CD4-positive, alpha-beta memory T cell (primary cell): ENCODE results near the gene SASH3. TPM values are rescaled to one million over a fixed set of nuclear protein-coding genes. Genes with fewer than 3 reads are reported as not detected.

Experiments used
- CTCF ChIA-PET: fragments of 350-600 bp; sonication (Branson Sonifier 250); formaldehyde crosslinking; loops from one replicate; lab custom pipeline; 2021; ENCODE audit warnings: inconsistent platforms; ENCODE audit not compliant: partially characterized antibody; lab: Charles Lee
- POLR2A ChIA-PET: fragments of 350-600 bp; sonication (Branson Sonifier 250); formaldehyde crosslinking; loops from one replicate; lab custom pipeline; 2021; ENCODE audit not compliant: partially characterized antibody; lab: Charles Lee
- DNase-seq, 5 donors: peaks; one replicate each; pipeline versions ENCODE4 v3.0.0 to v3.0.0-alpha.2; 2020 to 2022; ENCODE audit warnings: mixed read lengths in 1 of 5
- H3K27ac ChIP-seq: one replicate; pipeline ENCODE4 v1.7.0; 2013; ENCODE audit warnings: low read depth, low read length
- H3K27me3 ChIP-seq: 2 replicates; pipeline ENCODE4 v1.7.0; 2013; ENCODE audit warnings: mild to moderate bottlenecking, low read length, moderate library complexity; ENCODE audit not compliant: insufficient read depth
- H3K36me3 ChIP-seq: 2 replicates; pipeline ENCODE4 v1.7.0; 2013; ENCODE audit warnings: mild to moderate bottlenecking, low read length, moderate library complexity; ENCODE audit not compliant: insufficient read depth
- H3K4me1 ChIP-seq: 2 replicates; pipeline ENCODE4 v1.7.0; 2013; ENCODE audit warnings: mild to moderate bottlenecking, low read length, moderate library complexity; ENCODE audit not compliant: insufficient read depth
- H3K4me3 ChIP-seq, 2 donors: one replicate each; pipeline ENCODE4 v1.7.0; 2013; ENCODE audit warnings: low read length in 2 of 2, mild to moderate bottlenecking in 1 of 2
- H3K9me3 ChIP-seq, 2 donors: one replicate each; pipeline ENCODE4 v1.7.0; 2013; ENCODE audit warnings: low read length in 2 of 2, control low read depth in 1 of 2; ENCODE audit not compliant: control insufficient read depth in 1 of 2
- H3K27ac Mint-ChIP-seq, 7 donors: one replicate each; pipeline ENCODE4 v1.8.0; 2020 to 2021; ENCODE audit warnings: mixed read lengths in 7 of 7, mild to moderate bottlenecking in 6 of 7, inconsistent platforms in 3 of 7, moderate library complexity in 3 of 7
- H3K27me3 Mint-ChIP-seq, 2 donors: one replicate each; pipeline ENCODE4 v1.8.0; 2020 to 2021; ENCODE audit warnings: mixed read lengths in 2 of 2
- H3K36me3 Mint-ChIP-seq, 2 donors: one replicate each; pipeline ENCODE4 v1.8.0; 2020 to 2021; ENCODE audit warnings: mixed read lengths in 2 of 2, inconsistent platforms in 1 of 2, mild to moderate bottlenecking in 1 of 2
- H3K4me1 Mint-ChIP-seq, 4 donors: one replicate each; pipeline ENCODE4 v1.8.0; 2020 to 2021; ENCODE audit warnings: mixed read lengths in 4 of 4, mild to moderate bottlenecking in 1 of 4
- H3K4me3 Mint-ChIP-seq, 8 donors: one replicate each; pipeline ENCODE4 v1.8.0; 2020 to 2021; ENCODE audit warnings: mixed read lengths in 8 of 8, mild to moderate bottlenecking in 7 of 8, moderate library complexity in 6 of 8, inconsistent platforms in 3 of 8
- H3K9me3 Mint-ChIP-seq, 8 donors: one replicate each; pipeline ENCODE4 v1.8.0; 2020 to 2021; ENCODE audit warnings: mixed read lengths in 8 of 8, mild to moderate bottlenecking in 5 of 8, inconsistent platforms in 3 of 8, moderate library complexity in 1 of 8
- intact Hi-C: fragments of 100-400 bp; cut with micrococcal nuclease; formaldehyde crosslinking; loops from one replicate; pipeline ENCODE4 v1.15.1; 2023
- polyA plus RNA-seq, 2 donors: library from polyadenylated mRNA; unstranded; fragments of 300-500 nt; fragmentation: Illumina TruSeq; gene quantifications; one replicate each; pipeline ENCODE4 v1.2.3, GENCODE V29; 2021
- total RNA-seq, 2 experiments: library from RNA; stranded (reverse); gene quantifications; one replicate each; pipeline ENCODE4 v1.2.3, GENCODE V29; 2021

SASH3 gene
- total and polyA plus RNA-seq, 4 experiments from 2014 or later, result 83.3 to 211 (median 150) TPM

GRCh38 chrX:129825746-129826505 lies 46.2 kb downstream of the SASH3 start:
- H3K9me3 Mint-ChIP-seq, result no peaks in the 10 kb centered on the region

DNA sequence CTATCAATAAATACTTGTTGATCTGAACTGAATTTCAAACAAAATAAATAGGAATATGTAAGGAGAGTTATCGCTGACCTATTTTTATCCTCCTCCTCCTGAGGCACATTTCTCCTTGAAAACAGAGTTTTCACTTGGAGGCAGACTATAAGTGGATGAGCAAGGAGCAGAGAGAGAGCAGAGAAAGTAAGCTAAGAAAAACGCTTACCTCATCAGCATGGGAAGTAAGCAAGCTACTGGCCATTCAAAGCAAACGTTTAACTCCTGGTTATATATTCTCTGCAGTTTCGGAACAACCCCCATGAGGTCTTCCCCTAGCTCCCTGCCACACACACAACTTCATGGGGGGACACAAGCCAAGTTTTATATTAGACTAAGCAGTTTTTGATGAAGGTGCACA lies 50.7 kb downstream of the SASH3 start:
- H3K4me3 Mint-ChIP-seq, result no peak overlapping the region
- CTCF ChIA-PET, result interaction anchor here (1.2 to 1.6 kb wide), 4 partner anchors 14 to 194 kb away, joined by 3 to 6 read pairs (median 4); no protein-coding TSS in a partner anchor
- H3K4me1 Mint-ChIP-seq, result peaks cover 4 to 9% (median 6%) of the 10 kb centered on the region in 4 donors
- POLR2A ChIA-PET, result no interaction called here
- H3K36me3 ChIP-seq, result no peaks in the 10 kb centered on the region
- no peaks in the 10 kb centered on the region for H3K27me3 ChIP-seq
- no peak overlapping the region for H3K27ac Mint-ChIP-seq
- H3K27ac ChIP-seq, result no peak overlapping the region
- H3K4me3 ChIP-seq, result no peak overlapping the region
- no peak for DNase-seq
- intact Hi-C loops, result no loop called here
- no peaks in the 10 kb centered on the region for H3K9me3 Mint-ChIP-seq
- H3K36me3 Mint-ChIP-seq, result peaks cover 0 to 1% of the 10 kb centered on the region in 2 donors
- no peaks in the 10 kb centered on the region for H3K27me3 Mint-ChIP-seq
- H3K9me3 ChIP-seq, result no peaks in the 10 kb centered on the region
- peaks cover 10% of the 10 kb centered on the region for H3K4me1 ChIP-seq

More at GRCh38 chrX:129825746-129826505, 46.2 kb downstream of the SASH3 start:
- peaks cover 0 to 1% of the 10 kb centered on the region in 2 donors for H3K36me3 Mint-ChIP-seq
- Histone ChIP-seq H3K36me3 (no peaks in the 10 kb centered on the region), H3K27me3 (no peaks in the 10 kb centered on the region), H3K27ac (no peak overlapping the region), H3K4me1 (peaks cover 10% of the 10 kb centered on the region), H3K9me3 (no peaks in the 10 kb centered on the region), H3K4me3 (no peak overlapping the region)
- peaks cover 9 to 19% (median 11%) of the 10 kb centered on the region in 4 donors for H3K4me1 Mint-ChIP-seq
- peak overlapping the region in 3 of 7 donors; percentile 30 to 50 (median 44) for H3K27ac Mint-ChIP-seq
- no peaks in the 10 kb centered on the region for H3K27me3 Mint-ChIP-seq
- DNase-seq, result peak in 1 of 5 donors; percentile 22
- ChIA-PET POLR2A (no interaction called here), CTCF (interaction anchor here (0.6 to 5.3 kb wide), 9 partner anchors 10 to 221 kb away, joined by 3 to 28 read pairs (median 5); no protein-coding TSS in a partner anchor)
- intact Hi-C loops, result no loop called here
- no peak overlapping the region for H3K4me3 Mint-ChIP-seq

- H3K27ac Mint-ChIP-seq, result no peak overlapping the region
These were observed 51.5 kb downstream of the SASH3 start for GRCh38 chrX:129831091-129831885.

DNA sequence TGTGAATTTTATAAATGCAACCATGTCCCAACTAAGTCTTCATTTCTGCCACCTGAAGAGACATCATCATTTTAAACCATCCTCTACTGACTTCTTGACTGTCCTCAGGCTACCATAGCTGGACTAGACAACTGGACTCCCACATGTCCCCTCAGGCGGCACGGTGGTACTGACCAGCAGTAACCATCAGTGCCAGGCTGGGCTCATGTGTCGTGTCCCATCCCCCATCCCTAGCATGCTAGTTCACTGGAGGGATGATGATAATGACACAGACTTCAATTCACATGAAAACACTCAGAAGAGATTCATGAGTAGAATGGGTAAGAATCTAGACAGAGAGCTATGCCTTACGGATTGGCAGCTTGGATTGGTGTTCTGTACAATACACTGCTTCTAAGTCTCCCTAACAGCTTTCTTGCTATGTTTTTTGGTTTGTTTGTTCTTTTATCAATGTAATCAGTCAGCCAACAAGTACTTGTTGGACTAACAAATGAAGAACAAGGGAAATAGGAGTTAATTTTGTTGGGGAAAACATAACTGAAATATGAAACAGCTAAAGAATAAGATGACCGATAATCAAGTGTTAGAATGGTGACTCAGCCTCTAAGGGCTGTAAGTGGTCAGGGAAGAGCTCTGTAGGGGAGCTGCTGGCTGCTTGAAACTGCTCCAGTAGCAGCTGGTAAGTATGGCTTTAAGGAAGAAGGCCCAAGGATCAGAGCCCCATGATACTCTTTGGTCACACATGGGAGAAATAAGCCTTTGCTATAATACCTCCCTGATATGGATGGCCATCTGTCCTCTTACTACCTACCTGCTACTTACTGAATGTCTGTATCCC lies 53.6 kb downstream of the SASH3 start:
- Histone ChIP-seq H3K27me3 (no peaks in the 10 kb centered on the region), H3K27ac (no peak overlapping the region), H3K36me3 (no peaks in the 10 kb centered on the region), H3K9me3 (no peaks in the 10 kb centered on the region), H3K4me1 (no peaks in the 10 kb centered on the region), H3K4me3 (no peak overlapping the region)
- Mint-ChIP-seq H3K9me3 (no peaks in the 10 kb centered on the region), H3K4me3 (no peak overlapping the region), H3K4me1 (no peaks in the 10 kb centered on the region), H3K27ac (no peak overlapping the region), H3K27me3 (no peaks in the 10 kb centered on the region), H3K36me3 (no peaks in the 10 kb centered on the region)
- intact Hi-C loops, result no loop called here
- no peak for DNase-seq
- CTCF ChIA-PET, result interaction anchor here (1.4 kb wide), 1 partner anchor 10 kb away, joined by 3 read pairs; no protein-coding TSS in a partner anchor
- POLR2A ChIA-PET, result no interaction called here

More at GRCh38 chrX:129831091-129831885, 51.5 kb downstream of the SASH3 start:
- DNase-seq, result no peak
- H3K27ac ChIP-seq, result no peak overlapping the region
- Mint-ChIP-seq H3K9me3 (no peaks in the 10 kb centered on the region), H3K36me3 (peaks cover 0 to 1% of the 10 kb centered on the region in 2 donors), H3K27me3 (no peaks in the 10 kb centered on the region), H3K4me1 (peaks cover under 1 to 1% (median 1%) of the 10 kb centered on the region in 4 donors), H3K4me3 (no peak overlapping the region)
- ChIA-PET CTCF (interaction anchor here (1.2 to 1.6 kb wide), 3 partner anchors 13 to 195 kb away, joined by 3 to 6 read pairs (median 3); no protein-coding TSS in a partner anchor), POLR2A (no interaction called here)
- no peaks in the 10 kb centered on the region for H3K9me3 ChIP-seq
- H3K4me1 ChIP-seq, result peaks cover 4% of the 10 kb centered on the region
- intact Hi-C loops, result no loop called here
- no peaks in the 10 kb centered on the region for H3K27me3 ChIP-seq
- no peaks in the 10 kb centered on the region for H3K36me3 ChIP-seq
- no peak overlapping the region for H3K4me3 ChIP-seq

GRCh38 chrX:129836827-129837226 lies 57.1 kb downstream of the SASH3 start:
- no peak overlapping the region for H3K27ac ChIP-seq
- no peaks in the 10 kb centered on the region for H3K4me1 Mint-ChIP-seq
- no peaks in the 10 kb centered on the region for H3K4me1 ChIP-seq
- no peak overlapping the region for H3K4me3 ChIP-seq
- no peaks in the 10 kb centered on the region for H3K27me3 Mint-ChIP-seq
- intact Hi-C loops, result no loop called here
- H3K36me3 Mint-ChIP-seq, result no peaks in the 10 kb centered on the region
- H3K9me3 ChIP-seq, result no peaks in the 10 kb centered on the region
- CTCF ChIA-PET, result interaction anchor here (1.7 kb wide), 1 partner anchor 13 kb away, joined by 6 read pairs; no protein-coding TSS in a partner anchor
- POLR2A ChIA-PET, result no interaction called here
- no peak overlapping the region for H3K27ac Mint-ChIP-seq
- H3K36me3 ChIP-seq, result no peaks in the 10 kb centered on the region
- H3K4me3 Mint-ChIP-seq, result no peak overlapping the region
- H3K9me3 Mint-ChIP-seq, result no peaks in the 10 kb centered on the region
- H3K27me3 ChIP-seq, result no peaks in the 10 kb centered on the region
- no peak for DNase-seq

DNA sequence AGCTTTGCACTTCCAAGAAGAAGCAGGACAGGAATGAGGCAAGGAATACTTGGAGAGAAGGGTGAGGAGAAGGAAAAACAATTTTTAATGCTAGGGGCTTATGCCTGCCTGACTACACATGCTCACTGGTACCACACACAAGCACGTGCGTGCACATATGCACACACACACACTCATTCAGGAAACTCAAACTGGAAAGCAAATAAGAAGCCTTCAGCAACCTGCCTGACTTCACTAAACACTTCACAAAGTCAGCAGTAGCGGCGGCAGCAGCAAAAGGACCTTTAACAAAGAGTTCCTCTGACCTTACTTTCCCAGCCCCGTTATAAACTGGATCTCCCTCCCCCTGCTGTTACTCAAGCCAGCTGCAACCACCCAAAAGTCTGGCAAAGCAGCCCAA lies 60.6 kb downstream of the SASH3 start:
- no peak overlapping the region for H3K27ac ChIP-seq
- peaks cover 0 to 5% of the 10 kb centered on the region in 2 donors for H3K36me3 Mint-ChIP-seq
- H3K27ac Mint-ChIP-seq, result peak overlapping the region in 1 of 7 donors; percentile 65
- no peak for DNase-seq
- H3K27me3 ChIP-seq, result no peaks in the 10 kb centered on the region
- no peaks in the 10 kb centered on the region for H3K27me3 Mint-ChIP-seq
- intact Hi-C loops, result no loop called here
- no peak overlapping the region for H3K4me3 ChIP-seq
- H3K9me3 ChIP-seq, result no peaks in the 10 kb centered on the region
- ChIA-PET CTCF (no interaction called here), POLR2A (no interaction called here)
- H3K4me3 Mint-ChIP-seq, result no peak overlapping the region
- no peaks in the 10 kb centered on the region for H3K36me3 ChIP-seq
- no peaks in the 10 kb centered on the region for H3K9me3 Mint-ChIP-seq
- H3K4me1 ChIP-seq, result peaks cover 14% of the 10 kb centered on the region
- H3K4me1 Mint-ChIP-seq, result peaks cover 8 to 19% (median 13%) of the 10 kb centered on the region in 4 donors
